ENCODE data around the gene SLC4A7.

Gene SLC4A7

GRCh38 chr3:27504749-27505148 is 20.6 kb upstream of the SLC4A7 start:
- Histone ChIP-seq H3K27me3 (ENCODE audit: insufficient read depth, low read length, poor library complexity, severe bottlenecking) (no peaks in the 10 kb centered on the region), H2AFZ (ENCODE audit: low read length) (peak overlapping the region; percentile 15; the same call in 1 of the 2 replicates), H3K9me2 (replicated peaks; ENCODE audit: low read depth, low read length) (no peaks in the 10 kb centered on the region), H3K4me1 (ENCODE audit: insufficient read depth, low read length, poor library complexity, severe bottlenecking) (no peaks in the 10 kb centered on the region), H3F3A (ENCODE audit: low read depth) (no peaks in the 10 kb centered on the region), H3K36me3 (ENCODE audit: insufficient read depth, low read length) (no peaks in the 10 kb centered on the region), H3K79me2 (ENCODE audit: insufficient read depth, low read length) (no peaks in the 10 kb centered on the region), H3K9ac (ENCODE audit: low read depth, low read length, poor library complexity, severe bottlenecking) (no peak overlapping the region), H4K20me1 (ENCODE audit: insufficient read depth, low read length, poor library complexity, severe bottlenecking) (no peaks in the 10 kb centered on the region), H3K9me3 (ENCODE audit: insufficient read depth, low read depth, low read length) (no peaks in the 10 kb centered on the region), H3K4me2 (ENCODE audit: low read depth, low read length, poor library complexity, severe bottlenecking) (no peak overlapping the region), H3K4me3 (ENCODE audit: low read length, poor library complexity, severe bottlenecking) (no peak overlapping the region)
- no peak for TF ChIP-seq EZH2phosphoT487 (IDR thresholded peaks at IDR 0.05; ENCODE audit: borderline replicate concordance)
- TF ChIP-seq, protein P1, sequence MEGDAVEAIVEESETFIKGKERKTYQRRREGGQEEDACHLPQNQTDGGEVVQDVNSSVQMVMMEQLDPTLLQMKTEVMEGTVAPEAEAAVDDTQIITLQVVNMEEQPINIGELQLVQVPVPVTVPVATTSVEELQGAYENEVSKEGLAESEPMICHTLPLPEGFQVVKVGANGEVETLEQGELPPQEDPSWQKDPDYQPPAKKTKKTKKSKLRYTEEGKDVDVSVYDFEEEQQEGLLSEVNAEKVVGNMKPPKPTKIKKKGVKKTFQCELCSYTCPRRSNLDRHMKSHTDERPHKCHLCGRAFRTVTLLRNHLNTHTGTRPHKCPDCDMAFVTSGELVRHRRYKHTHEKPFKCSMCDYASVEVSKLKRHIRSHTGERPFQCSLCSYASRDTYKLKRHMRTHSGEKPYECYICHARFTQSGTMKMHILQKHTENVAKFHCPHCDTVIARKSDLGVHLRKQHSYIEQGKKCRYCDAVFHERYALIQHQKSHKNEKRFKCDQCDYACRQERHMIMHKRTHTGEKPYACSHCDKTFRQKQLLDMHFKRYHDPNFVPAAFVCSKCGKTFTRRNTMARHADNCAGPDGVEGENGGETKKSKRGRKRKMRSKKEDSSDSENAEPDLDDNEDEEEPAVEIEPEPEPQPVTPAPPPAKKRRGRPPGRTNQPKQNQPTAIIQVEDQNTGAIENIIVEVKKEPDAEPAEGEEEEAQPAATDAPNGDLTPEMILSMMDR (conservative IDR thresholded peaks at IDR 0.05; ENCODE audit: low read length): no peak

GRCh38 chr3:27503526-27503925 is 19.3 kb upstream of the SLC4A7 start:
- H3F3A ChIP-seq (ENCODE audit: low read depth): no peaks in the 10 kb centered on the region
- no peak overlapping the region for H3K9ac ChIP-seq (ENCODE audit: low read depth, low read length, poor library complexity, severe bottlenecking)
- H2AFZ ChIP-seq (ENCODE audit: low read length): no peak overlapping the region
- no peak overlapping the region for H3K4me2 ChIP-seq (ENCODE audit: low read depth, low read length, poor library complexity, severe bottlenecking)
- H3K4me3 ChIP-seq (ENCODE audit: low read length, poor library complexity, severe bottlenecking): no peak overlapping the region
- H3K9me2 ChIP-seq (replicated peaks; ENCODE audit: low read depth, low read length): no peaks in the 10 kb centered on the region
- H3K79me2 ChIP-seq (ENCODE audit: insufficient read depth, low read length): no peaks in the 10 kb centered on the region
- H3K9me3 ChIP-seq (ENCODE audit: insufficient read depth, low read depth, low read length): no peaks in the 10 kb centered on the region
- TF ChIP-seq EZH2phosphoT487 (IDR thresholded peaks at IDR 0.05; ENCODE audit: borderline replicate concordance): no peak
- TF ChIP-seq, protein P1 (conservative IDR thresholded peaks at IDR 0.05; ENCODE audit: low read length): no peak
- H3K36me3 ChIP-seq (ENCODE audit: insufficient read depth, low read length): no peaks in the 10 kb centered on the region
- no peaks in the 10 kb centered on the region for H4K20me1 ChIP-seq (ENCODE audit: insufficient read depth, low read length, poor library complexity, severe bottlenecking)
- H3K4me1 ChIP-seq (ENCODE audit: insufficient read depth, low read length, poor library complexity, severe bottlenecking): no peaks in the 10 kb centered on the region
- H3K27me3 ChIP-seq (ENCODE audit: insufficient read depth, low read length, poor library complexity, severe bottlenecking): no peaks in the 10 kb centered on the region

- no peak overlapping the region for H2AFZ ChIP-seq (ENCODE audit: low read length)
- no peaks in the 10 kb centered on the region for H3F3A ChIP-seq (ENCODE audit: low read depth)
- H3K9me2 ChIP-seq (replicated peaks; ENCODE audit: low read depth, low read length): no peaks in the 10 kb centered on the region
- no peaks in the 10 kb centered on the region for H3K27me3 ChIP-seq (ENCODE audit: insufficient read depth, low read length, poor library complexity, severe bottlenecking)
- TF ChIP-seq, protein P1 (conservative IDR thresholded peaks at IDR 0.05; ENCODE audit: low read length): no peak
- TF ChIP-seq EZH2phosphoT487 (IDR thresholded peaks at IDR 0.05; ENCODE audit: borderline replicate concordance): no peak
- no peaks in the 10 kb centered on the region for H4K20me1 ChIP-seq (ENCODE audit: insufficient read depth, low read length, poor library complexity, severe bottlenecking)
- no peaks in the 10 kb centered on the region for H3K9me3 ChIP-seq (ENCODE audit: insufficient read depth, low read depth, low read length)
- H3K79me2 ChIP-seq (ENCODE audit: insufficient read depth, low read length): no peaks in the 10 kb centered on the region
- H3K9ac ChIP-seq (ENCODE audit: low read depth, low read length, poor library complexity, severe bottlenecking): no peak overlapping the region
- no peak overlapping the region for H3K4me3 ChIP-seq (ENCODE audit: low read length, poor library complexity, severe bottlenecking)
- H3K36me3 ChIP-seq (ENCODE audit: insufficient read depth, low read length): no peaks in the 10 kb centered on the region
- no peak overlapping the region for H3K4me2 ChIP-seq (ENCODE audit: low read depth, low read length, poor library complexity, severe bottlenecking)
- H3K4me1 ChIP-seq (ENCODE audit: insufficient read depth, low read length, poor library complexity, severe bottlenecking): no peaks in the 10 kb centered on the region
Observed at GRCh38 chr3:27501759-27502158, 17.6 kb upstream of the SLC4A7 start.

All from Loucy (cell line).